CD4-positive, alpha-beta T cell (primary cell): Measurements from ENCODE around the gene DDX5. TPM values are rescaled to one million over a fixed set of nuclear protein-coding genes. Genes with fewer than 3 reads are reported as not detected.
A peak's percentile ranks its signal among the peaks of the same experiment; 100 is the strongest.

Source experiments
- ATAC-seq: fragments of 200-7000 bp; cut with Tn5 transposase; one replicate; pipeline ENCODE4 v1.10.0; 2022; ENCODE audit warnings: mild to moderate bottlenecking; ENCODE audit not compliant: poor library complexity
- CTCF ChIA-PET: fragments of 350-600 bp; sonication (Branson Sonifier 250); formaldehyde crosslinking; loops from one replicate; lab custom pipeline; 2021; ENCODE audit warnings: antibody characterized with exemption, inconsistent platforms; lab: Charles Lee
- POLR2A ChIA-PET: fragments of 350-600 bp; sonication (Branson Sonifier 250); formaldehyde crosslinking; loops from one replicate; lab custom pipeline; 2021; ENCODE audit warnings: antibody characterized with exemption, inconsistent platforms; lab: Charles Lee
- DNase-seq, 14 experiments: peaks; one replicate each; pipeline ENCODE4 v3.0.0-alpha.2; 2013 to 2020; ENCODE audit warnings: mixed read lengths in 2 of 14
- H3K27ac ChIP-seq, 2 donors: one replicate each; pipeline versions ENCODE4 v1.5.1 to v1.7.0; 2013; ENCODE audit warnings: low read length in 2 of 2, low read depth in 1 of 2, mild to moderate bottlenecking in 1 of 2
- H3K27me3 ChIP-seq, 2 experiments: 1 replicate in 1 of 2; 2 replicates in 1 of 2; pipeline versions ENCODE4 v1.6.1 to v1.7.0; 2013; ENCODE audit warnings: low read length in 2 of 2, control low read depth in 1 of 2, mild to moderate bottlenecking in 1 of 2, moderate library complexity in 1 of 2; ENCODE audit not compliant: insufficient read depth in 2 of 2, control insufficient read depth in 1 of 2
- H3K36me3 ChIP-seq: one replicate; pipeline ENCODE4 v1.6.1; 2013; ENCODE audit warnings: low read length, control low read depth; ENCODE audit not compliant: insufficient read depth
- H3K4me1 ChIP-seq: one replicate; pipeline ENCODE4 v1.6.1; 2013; ENCODE audit warnings: low read length, control low read depth; ENCODE audit not compliant: insufficient read depth
- H3K4me3 ChIP-seq: one replicate; pipeline ENCODE4 v1.5.1; 2013; ENCODE audit warnings: mild to moderate bottlenecking, low read length, moderate library complexity
- H3K9me3 ChIP-seq, 2 experiments: 1 replicate in 1 of 2; 2 replicates in 1 of 2; pipeline versions ENCODE4 v1.6.1 to v1.7.0; 2013; ENCODE audit warnings: low read length in 2 of 2, mild to moderate bottlenecking in 2 of 2, control low read depth in 1 of 2, moderate library complexity in 1 of 2; ENCODE audit not compliant: control insufficient read depth in 1 of 2, insufficient read depth in 1 of 2
- H3K27ac Mint-ChIP-seq: one replicate; pipeline ENCODE4 v1.8.0; 2020; ENCODE audit warnings: mixed read lengths
- H3K27me3 Mint-ChIP-seq: one replicate; pipeline ENCODE4 v1.8.0; 2021; ENCODE audit warnings: mixed read lengths
- H3K36me3 Mint-ChIP-seq: one replicate; pipeline ENCODE4 v1.8.0; 2021; ENCODE audit warnings: low read depth, mixed read lengths
- H3K4me1 Mint-ChIP-seq: one replicate; pipeline ENCODE4 v1.8.0; 2021; ENCODE audit warnings: low read depth, mixed read lengths
- H3K4me3 Mint-ChIP-seq: one replicate; pipeline ENCODE4 v1.8.0; 2020; ENCODE audit warnings: mild to moderate bottlenecking, mixed read lengths
- H3K9me3 Mint-ChIP-seq: one replicate; pipeline ENCODE4 v1.8.0; 2020; ENCODE audit warnings: mixed read lengths
- CTCF ChIP-seq: fragments of 200-600 bp; IDR thresholded peaks from one replicate; pipeline ENCODE4 v1.8.0; 2022; ENCODE audit warnings: antibody characterized with exemption, mild to moderate bottlenecking
- intact Hi-C, 2 experiments: fragments of 100-400 bp; cut with DNase I in 1 of 2; cut with micrococcal nuclease in 1 of 2; formaldehyde crosslinking; loops; one replicate each; pipeline versions ENCODE4 v1.15.1 to v1.9.0; 2023 to 2025; cut with DNase I, micrococcal nuclease
- total RNA-seq, 174 experiments: library from RNA in 2 of 174; stranded (reverse) in 2 of 174; gene quantifications; one replicate each; pipeline ENCODE4 v1.2.3 and lab custom pipeline; 2021 to 2026

Gene DDX5
- total RNA-seq, 2 experiments from 2014 or later = 2,388 to 2,534 TPM

GRCh38 chr17:64544742-64545141 lies 38.7 kb upstream of the DDX5 start:
- H3K27me3 Mint-ChIP-seq = no peaks in the 10 kb centered on the region
- no peaks in the 10 kb centered on the region for H3K4me1 Mint-ChIP-seq
- no peaks in the 10 kb centered on the region for H3K9me3 ChIP-seq
- no peaks in the 10 kb centered on the region for H3K4me1 ChIP-seq
- H3K36me3 Mint-ChIP-seq = peaks cover 64% of the 10 kb centered on the region
- CTCF ChIA-PET = no interaction called here
- ATAC-seq (no peak), DNase-seq (no peak)
- peaks cover 42% of the 10 kb centered on the region for H3K36me3 ChIP-seq
- H3K27ac Mint-ChIP-seq = no peak overlapping the region
- no peak overlapping the region for H3K27ac ChIP-seq
- H3K4me3 Mint-ChIP-seq = no peak overlapping the region
- no peak for TF ChIP-seq CTCF
- H3K27me3 ChIP-seq = no peaks in the 10 kb centered on the region
- intact Hi-C loops = no loop called here
- no peaks in the 10 kb centered on the region for H3K9me3 Mint-ChIP-seq
- no peak overlapping the region for H3K4me3 ChIP-seq
- POLR2A ChIA-PET = no interaction called here

DNA sequence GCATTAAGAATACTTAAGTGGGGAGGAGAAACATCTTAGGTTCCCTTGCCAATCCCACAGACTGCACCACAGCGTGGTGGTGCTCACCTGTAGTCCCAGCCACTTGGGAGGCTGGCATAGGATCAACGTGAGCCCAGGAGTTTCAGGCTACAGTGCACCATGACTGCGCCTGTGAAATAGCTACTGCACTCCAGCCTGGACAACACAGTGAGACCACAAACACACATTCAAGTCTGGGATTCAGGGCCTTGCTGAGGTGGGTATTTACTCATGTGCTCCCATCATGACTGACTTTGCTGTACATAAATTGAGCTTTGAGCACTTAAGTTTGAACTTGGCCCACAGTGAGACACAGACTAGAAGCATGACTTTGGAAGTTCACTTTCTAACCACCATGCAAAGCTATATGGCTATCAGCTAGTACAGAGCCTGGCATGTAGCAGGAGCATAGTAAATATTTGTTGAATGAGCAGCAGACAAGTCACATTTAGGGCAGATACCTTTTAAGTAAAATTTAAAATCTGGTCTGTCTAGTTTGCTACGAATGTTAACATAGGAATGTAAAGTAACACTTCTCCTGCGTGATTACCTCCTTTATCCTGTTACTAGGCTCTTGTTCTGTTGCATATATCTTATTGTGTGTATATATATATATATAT lies 34.2 kb upstream of the DDX5 start:
- intact Hi-C loops = no loop called here
- Mint-ChIP-seq H3K4me1 (no peaks in the 10 kb centered on the region), H3K36me3 (peaks cover 75% of the 10 kb centered on the region), H3K9me3 (no peaks in the 10 kb centered on the region), H3K27ac (peak overlapping the region; percentile 44), H3K4me3 (no peak overlapping the region), H3K27me3 (no peaks in the 10 kb centered on the region)
- ChIA-PET POLR2A (interaction anchor here (0.6 to 1.0 kb wide), 2 partner anchors 7 to 34 kb away, joined by 4 read pairs; partner anchors contain the start of genes CEP95 and DDX5), CTCF (no interaction called here)
- Histone ChIP-seq H3K4me1 (no peaks in the 10 kb centered on the region), H3K36me3 (peaks cover 47% of the 10 kb centered on the region), H3K9me3 (no peaks in the 10 kb centered on the region), H3K27ac (no peak overlapping the region), H3K4me3 (no peak overlapping the region), H3K27me3 (no peaks in the 10 kb centered on the region)
- DNase-seq (no peak), ATAC-seq (no peak)
- no peak for TF ChIP-seq CTCF

GRCh38 chr17:64538508-64539130 lies 32.5 kb upstream of the DDX5 start:
- Mint-ChIP-seq H3K4me1 (no peaks in the 10 kb centered on the region), H3K27ac (peak overlapping the region; percentile 38), H3K36me3 (peaks cover 77% of the 10 kb centered on the region), H3K9me3 (no peaks in the 10 kb centered on the region), H3K4me3 (no peak overlapping the region), H3K27me3 (no peaks in the 10 kb centered on the region)
- no peak overlapping the region for H3K27ac ChIP-seq
- H3K9me3 ChIP-seq = no peaks in the 10 kb centered on the region
- H3K4me1 ChIP-seq = no peaks in the 10 kb centered on the region
- no peak overlapping the region for H3K4me3 ChIP-seq
- peaks cover 54% of the 10 kb centered on the region for H3K36me3 ChIP-seq
- ATAC-seq = no peak
- intact Hi-C loops = loop anchor here in 1 of 2 experiments (10.0 kb wide), 2 partner anchors 106 to 196 kb away; no protein-coding TSS in a partner anchor
- no peak for DNase-seq
- no peak for TF ChIP-seq CTCF
- CTCF ChIA-PET = no interaction called here
- H3K27me3 ChIP-seq = no peaks in the 10 kb centered on the region
- POLR2A ChIA-PET = interaction anchor here (1.0 to 2.2 kb wide), 4 partner anchors 32 to 38 kb away, joined by 3 to 5 read pairs (median 4); partner anchors contain the start of genes CEP95 and DDX5
